A549 treated with DMSO at 1 μM for 4 hours (cell line): ENCODE measurements around the gene CD300A. TPM values are rescaled to one million over a fixed set of nuclear protein-coding genes. Genes with fewer than 3 reads are reported as not detected.

Experiments used
- total RNA-seq: library from RNA; stranded (reverse); fragments of 200-300 nt; extraction: Qiagen RNA extraction; gene quantifications from 5 replicates; pipeline ENCODE4 v1.2.3, GENCODE V29; 2022; ENCODE audit warnings: low read depth

Gene CD300A
- total RNA-seq, result 0.06 to 1.1 TPM (median 0.08 TPM) in 4 of 5 replicates, not detected in the other

DNA sequence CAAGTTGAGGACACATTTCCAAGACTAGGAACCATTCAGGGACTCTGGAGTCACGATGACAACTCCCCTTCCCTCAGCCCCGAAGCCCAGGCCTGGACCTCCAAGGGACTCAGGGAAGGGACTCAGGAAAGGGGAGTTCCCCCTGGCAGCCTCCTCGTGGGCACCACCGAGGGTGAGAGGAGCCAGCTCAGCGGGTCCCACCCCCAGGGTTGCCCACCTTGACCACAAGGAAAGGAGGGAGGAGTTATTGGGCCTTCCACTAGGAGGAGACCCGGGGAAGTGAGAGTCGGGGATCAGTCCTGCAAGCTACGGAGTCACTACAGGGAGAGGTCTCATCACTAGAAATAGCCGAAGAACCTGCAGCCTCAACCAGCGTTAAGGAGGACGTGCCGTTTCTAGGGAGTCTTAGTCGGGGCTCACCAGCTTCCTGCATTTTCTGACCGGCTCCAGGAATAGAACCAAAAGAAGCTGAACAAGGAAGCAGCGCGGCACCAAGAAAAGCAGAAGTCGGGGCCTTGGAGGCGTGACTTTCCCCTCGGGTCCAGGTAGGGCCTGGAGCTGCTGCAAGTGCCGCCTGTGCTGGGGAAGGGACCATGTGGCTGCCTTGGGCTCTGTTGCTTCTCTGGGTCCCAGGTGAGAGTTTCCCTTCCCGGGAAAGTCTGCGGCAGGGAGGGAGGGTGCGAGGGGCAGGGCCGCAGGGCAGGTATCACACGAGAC is at the start of gene CD300A:
CD300A (plus strand) TSS at position 524 of the 717 bp plus-strand sequence; CDS start at position 594, 70 bp downstream.

DNA sequence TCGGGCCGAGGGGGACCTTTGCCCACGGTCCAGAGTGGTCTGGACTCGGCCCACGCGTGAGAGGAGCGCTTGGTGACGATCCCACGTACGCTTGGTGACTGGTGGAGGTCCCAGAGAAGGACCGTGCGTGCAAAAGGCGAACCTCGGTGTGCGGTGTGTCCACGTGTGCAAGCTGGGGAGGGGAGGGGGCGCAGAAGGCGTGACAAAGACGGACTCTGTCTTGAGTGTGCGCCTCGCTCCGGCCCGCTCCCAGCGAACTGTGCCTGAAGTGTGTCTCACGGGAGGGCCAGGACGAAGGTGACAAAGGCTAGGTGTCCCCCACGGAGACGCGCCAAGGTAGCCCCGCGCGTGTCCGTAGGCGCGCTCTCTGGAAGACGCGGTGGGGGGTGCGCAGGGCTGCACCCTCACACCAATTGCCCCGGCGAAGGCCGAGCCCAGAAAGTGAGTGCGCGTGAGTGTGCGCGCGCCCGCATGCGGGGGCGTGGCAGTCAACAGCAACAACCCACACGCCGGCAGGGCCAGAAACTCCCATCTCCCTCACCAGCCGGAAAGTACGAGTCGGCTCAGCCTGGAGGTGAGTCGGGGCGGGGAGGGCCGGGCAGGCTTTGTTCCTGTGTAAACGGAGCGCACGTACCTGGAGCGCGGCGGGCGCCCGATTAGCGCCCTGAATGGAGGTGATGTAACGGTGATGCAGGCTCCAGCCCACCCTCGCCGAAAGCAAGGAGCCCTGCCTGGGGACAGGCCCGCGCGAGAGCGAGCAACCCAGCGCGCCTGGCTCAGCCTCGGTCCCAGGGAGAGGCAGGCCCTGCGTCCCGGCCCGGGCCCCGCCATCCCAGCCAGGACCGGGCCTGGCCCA is 34.6 kb upstream of the CD300A start, which contains the start of gene GPRC5C:
GPRC5C (plus strand) TSS at position 521 of the 856 bp plus-strand sequence. CDS start 7,689 bp downstream, outside the sequence.

DNA sequence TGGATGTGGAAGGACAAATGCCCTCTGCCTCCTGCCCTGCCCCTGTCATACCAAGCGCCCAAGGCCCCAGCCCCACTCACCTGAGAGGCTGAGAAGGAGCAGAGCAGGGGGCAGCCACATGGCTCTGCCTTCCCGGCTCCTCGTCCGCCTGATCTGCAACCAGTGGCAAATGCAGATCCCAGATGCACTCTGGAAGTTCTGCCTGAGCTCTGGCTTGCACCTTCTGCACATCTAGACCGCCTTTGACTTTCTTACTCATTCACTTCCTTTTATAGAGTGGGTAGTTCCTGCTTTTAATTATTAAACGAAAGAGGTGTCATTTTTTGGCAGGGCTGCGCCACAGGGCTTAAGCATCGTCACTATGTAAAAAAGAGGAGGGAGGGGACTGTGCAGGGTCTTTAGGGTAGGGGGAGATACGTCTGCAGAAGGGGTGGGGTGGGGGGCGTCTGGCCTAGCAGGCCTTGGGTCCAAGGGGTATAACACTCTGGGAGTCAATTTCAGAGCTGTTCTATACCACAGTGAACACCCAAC is 64.9 kb downstream of the CD300A start, which contains the start of gene CD300LB:
CD300LB (minus strand) TSS at position 245 of the 531 bp plus-strand sequence; CDS start at position 120, 125 bp downstream.

Other genes starting within 250 kb of the CD300A start
- not detected in 5 replicates for gene DNAI2, start 192.4 kb upstream of the CD300A start, total RNA-seq
- not detected in 5 replicates for gene KIF19, start 140.4 kb upstream of the CD300A start, total RNA-seq
- 0.08 TPM in 1 of 5 replicates, not detected in the others for gene BTBD17, start 104.8 kb upstream of the CD300A start, total RNA-seq
- not detected in 5 replicates for gene GPR142, start 99.1 kb upstream of the CD300A start, total RNA-seq
- gene GPRC5C, start 34.5 kb upstream of the CD300A start, total RNA-seq, result 61.8 to 88.6 TPM (median 75.6 TPM) in 5 replicates
- gene CD300LB, start 64.8 kb downstream of the CD300A start, total RNA-seq, result 0.07 to 0.12 TPM in 2 of 5 replicates, not detected in the others
- 0.15 to 0.26 TPM (median 0.23 TPM) in 5 replicates for gene CD300C, start 79.5 kb downstream of the CD300A start, total RNA-seq
- gene CD300H, start 100.9 kb downstream of the CD300A start, total RNA-seq, result 0.53 to 0.88 TPM (median 0.55 TPM) in 3 of 5 replicates, not detected in the others
- not detected in 5 replicates for gene CD300LD, start 125.6 kb downstream of the CD300A start, total RNA-seq
- not detected in 5 replicates for gene CD300E, start 157.1 kb downstream of the CD300A start, total RNA-seq
- gene CD300LF, start 246.3 kb downstream of the CD300A start, total RNA-seq, result not detected in 5 replicates